SH-SY5Y (cell line): ENCODE results near the gene MAT2A.

Experiments used
- GATA2 ChIP-seq: IDR thresholded peaks from 2 replicates; pipeline ENCODE4 v1.6.1; 2011; ENCODE audit warnings: mild to moderate bottlenecking, low read depth, low read length
- GATA3 ChIP-seq: IDR thresholded peaks from 2 replicates; pipeline ENCODE4 v1.6.1; 2011; ENCODE audit warnings: low read depth, mild to moderate bottlenecking, low read length, moderate library complexity

DNA sequence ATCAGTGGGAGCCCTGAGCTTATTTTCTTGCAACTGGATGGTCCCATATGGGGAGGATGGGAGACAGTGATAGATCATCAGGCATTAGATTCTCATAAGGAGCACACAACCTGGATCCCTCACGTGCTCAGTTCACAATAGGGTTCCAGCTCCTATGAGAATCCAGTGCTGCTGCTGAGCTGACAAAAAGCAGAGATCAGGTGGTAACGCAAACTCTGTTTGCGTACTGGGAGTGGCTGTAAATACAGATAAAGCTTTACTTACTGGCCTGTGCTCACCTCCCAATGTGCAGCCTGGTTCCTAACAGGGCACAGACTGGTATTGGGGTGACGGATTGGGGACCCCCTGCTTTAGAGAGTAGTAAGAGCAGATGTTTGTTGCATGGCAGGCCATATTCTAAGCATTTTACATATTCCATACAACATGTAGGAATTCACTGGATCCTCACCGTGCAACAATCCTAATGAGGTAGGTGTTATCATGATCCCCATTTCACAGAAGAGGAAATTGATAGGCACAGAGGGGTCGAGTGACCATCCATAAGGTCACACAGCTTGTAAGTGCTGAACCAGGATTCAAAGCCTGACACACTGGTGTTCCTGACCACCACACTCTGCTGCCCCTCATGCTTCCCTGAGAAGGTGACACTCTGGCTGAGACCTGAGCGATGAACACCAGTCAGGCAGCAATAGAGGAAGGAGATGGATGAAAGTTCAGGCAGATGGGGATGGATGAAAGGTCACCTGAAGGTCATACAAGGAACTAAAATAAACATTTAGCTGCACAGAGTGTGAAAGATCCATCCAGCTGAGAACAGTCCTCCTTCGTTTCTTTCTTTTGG lies 15.7 kb upstream of the MAT2A start:
- TF ChIP-seq GATA3 (no peak), GATA2 (no peak)
